ENCODE data around the gene F5. TPM values are rescaled to one million over a fixed set of nuclear protein-coding genes. Genes with fewer than 3 reads are reported as not detected.

The F5 gene
- total RNA-seq, 1 experiment from 2014 or later = 0.37 TPM

GRCh38 chr1:169576935-169577331 is 9.3 kb downstream of the F5 start:
- Histone ChIP-seq H3K9ac (ENCODE audit: low read length) (no peak overlapping the region), H3K79me2 (ENCODE audit: insufficient read depth, low read length) (no peaks in the 10 kb centered on the region), H3K27me3 (ENCODE audit: insufficient read depth, low read length) (no peaks in the 10 kb centered on the region), H4K20me1 (ENCODE audit: insufficient read depth) (no peaks in the 10 kb centered on the region), H2AFZ (ENCODE audit: low read depth, low read length, poor library complexity, severe bottlenecking) (no peak overlapping the region), H3K36me3 (ENCODE audit: control insufficient read depth in 1 of 2, insufficient read depth in 2 of 2, low read length in 2 of 2) (no peaks in the 10 kb centered on the region), H3K4me3 (replicated peaks in 1 of 2; ENCODE audit: low read depth in 1 of 2, low read length in 2 of 2) (no peak overlapping the region), H3K4me1 (ENCODE audit: control insufficient read depth in 1 of 2, insufficient read depth in 2 of 2, low read length in 2 of 2) (no peaks in the 10 kb centered on the region), H3K9me2 (ENCODE audit: insufficient read depth) (no peaks in the 10 kb centered on the region), H3K4me2 (ENCODE audit: low read length) (no peak overlapping the region), H3K27ac (ENCODE audit: low read depth, low read length) (no peak overlapping the region), H3K9me3 (ENCODE audit: control insufficient read depth in 1 of 2, insufficient read depth in 1 of 2, low read depth in 1 of 2, low read length in 2 of 2) (no peaks in the 10 kb centered on the region)
- TF ChIP-seq ATF3 (IDR thresholded peaks at IDR 0.05) (no peak), CBX3 (IDR thresholded peaks at IDR 0.05; ENCODE audit: low read depth) (no peak), ZNF274 (IDR thresholded peaks at IDR 0.05; ENCODE audit: low read depth, low read length) (no peak), CTCF (IDR thresholded peaks at IDR 0.05 in 2 of 3, conservative IDR thresholded peaks at IDR 0.05 in 1 of 3; ENCODE audit: borderline replicate concordance in 1 of 3, insufficient read depth in 1 of 3, low read depth in 2 of 3, low read length in 2 of 3) (no peak), EGR1 (IDR thresholded peaks at IDR 0.05; ENCODE audit: low read depth) (no peak), SP1 (IDR thresholded peaks at IDR 0.05; ENCODE audit: low read depth) (no peak), RAD21 (IDR thresholded peaks at IDR 0.05; ENCODE audit: low read depth) (no peak)
- ATAC-seq (no peak), DNase-seq (ENCODE audit: low read depth, low spot score) (no peak)
- BruUV-seq (replicated peaks) = no TSS peak
- RAD21 ChIA-PET (ENCODE audit: low non-redundant PET in 1 of 2, low total read pairs in 2 of 2, uncharacterized antibody in 2 of 2, unreplicated experiment in 2 of 2) = no interaction called here
- intact Hi-C loops (cut with micrococcal nuclease) = no loop called here
- POLR2A ChIA-PET = no interaction called here
- CTCF ChIA-PET = no interaction called here

- BruUV-seq (replicated peaks) = no TSS peak
- CTCF ChIA-PET = no interaction called here
- Histone ChIP-seq H3K4me1 (ENCODE audit: control insufficient read depth in 1 of 2, insufficient read depth in 2 of 2, low read length in 2 of 2) (no peaks in the 10 kb centered on the region), H3K4me2 (ENCODE audit: low read length) (no peak overlapping the region), H3K36me3 (ENCODE audit: control insufficient read depth in 1 of 2, insufficient read depth in 2 of 2, low read length in 2 of 2) (no peaks in the 10 kb centered on the region), H3K4me3 (replicated peaks in 1 of 2; ENCODE audit: low read depth in 1 of 2, low read length in 2 of 2) (no peak overlapping the region), H3K9ac (ENCODE audit: low read length) (no peak overlapping the region), H4K20me1 (ENCODE audit: insufficient read depth) (no peaks in the 10 kb centered on the region), H3K9me3 (ENCODE audit: control insufficient read depth in 1 of 2, insufficient read depth in 1 of 2, low read depth in 1 of 2, low read length in 2 of 2) (no peaks in the 10 kb centered on the region), H3K27me3 (ENCODE audit: insufficient read depth, low read length) (no peaks in the 10 kb centered on the region), H3K79me2 (ENCODE audit: insufficient read depth, low read length) (no peaks in the 10 kb centered on the region), H3K27ac (ENCODE audit: low read depth, low read length) (no peak overlapping the region), H2AFZ (ENCODE audit: low read depth, low read length, poor library complexity, severe bottlenecking) (no peak overlapping the region), H3K9me2 (ENCODE audit: insufficient read depth) (no peaks in the 10 kb centered on the region)
- TF ChIP-seq TCF7L2 (IDR thresholded peaks at IDR 0.05; ENCODE audit: borderline replicate concordance, extremely low read depth, insufficient read depth, insufficient read length) (no peak), POLR2AphosphoS5 (IDR thresholded peaks at IDR 0.05; ENCODE audit: low read depth, low read length) (no peak), RAD21 (IDR thresholded peaks at IDR 0.05; ENCODE audit: low read depth) (no peak), POLR2A (IDR thresholded peaks at IDR 0.05; ENCODE audit: borderline replicate concordance, extremely low read depth, insufficient read depth, insufficient read length) (no peak), EZH2phosphoT487 (IDR thresholded peaks at IDR 0.05; ENCODE audit: borderline replicate concordance) (no peak), YY1 (IDR thresholded peaks at IDR 0.05; ENCODE audit: extremely low read depth, insufficient replicate concordance, low read depth, low read length) (no peak), ZNF274 (IDR thresholded peaks at IDR 0.05; ENCODE audit: low read depth, low read length) (no peak), ZBTB33 (IDR thresholded peaks at IDR 0.05; ENCODE audit: extremely low read depth, insufficient replicate concordance, low read length) (no peak), EZH2 (IDR thresholded peaks at IDR 0.05) (no peak), ELF1 (IDR thresholded peaks at IDR 0.05; ENCODE audit: borderline replicate concordance, low read depth) (no peak)
- RAD21 ChIA-PET (ENCODE audit: low non-redundant PET in 1 of 2, low total read pairs in 2 of 2, uncharacterized antibody in 2 of 2, unreplicated experiment in 2 of 2) = no interaction called here
- ATAC-seq = no peak
- intact Hi-C loops (cut with micrococcal nuclease) = no loop called here
- DNase-seq (ENCODE audit: low read depth, low spot score) = no peak
- POLR2A ChIA-PET = no interaction called here
Observed at GRCh38 chr1:169576241-169576934, 9.9 kb downstream of the F5 start.
